Smooth muscle cell (in vitro differentiated cells): ENCODE measurements around the gene ERP27. TPM values are rescaled to one million over a fixed set of nuclear protein-coding genes. Genes with fewer than 3 reads are reported as not detected.

Experiments
- DNase-seq: peaks from one replicate; lab custom pipeline; 2025; ENCODE audit not compliant: unreplicated experiment; lab: John Stamatoyannopoulos, UW
- H2AFZ ChIP-seq: fragments of 200-600 bp; sonication (generic); 2 replicates; pipeline ENCODE4 v1.6.0; 2016; ENCODE audit warnings: antibody characterized with exemption, low read depth, mild to moderate bottlenecking
- H3F3A ChIP-seq: fragments of 200-600 bp; sonication (generic); 2 replicates; pipeline ENCODE4 v1.6.0; 2017; ENCODE audit warnings: antibody characterized with exemption, low read depth
- H3K27ac ChIP-seq: fragments of 200-600 bp; sonication (generic); 2 replicates; pipeline ENCODE4 v1.5.1; 2016; ENCODE audit warnings: low read depth, mild to moderate bottlenecking
- H3K27me3 ChIP-seq: fragments of 200-600 bp; sonication (generic); 2 replicates; pipeline ENCODE4 v1.6.1; 2016; ENCODE audit warnings: low read depth, mild to moderate bottlenecking
- H3K36me3 ChIP-seq: fragments of 200-600 bp; sonication (generic); 2 replicates; pipeline ENCODE4 v1.5.1; 2016; ENCODE audit warnings: low read depth
- H3K4me1 ChIP-seq: fragments of 200-600 bp; sonication (generic); 2 replicates; pipeline ENCODE4 v1.5.1; 2016; ENCODE audit warnings: low read depth
- H3K4me2 ChIP-seq: fragments of 200-600 bp; sonication (generic); 2 replicates; pipeline ENCODE4 v1.6.0; 2016; ENCODE audit warnings: mild to moderate bottlenecking
- H3K4me3 ChIP-seq: fragments of 200-600 bp; sonication (generic); 2 replicates; pipeline ENCODE4 v1.5.1; 2016; ENCODE audit warnings: mild to moderate bottlenecking
- H3K79me2 ChIP-seq: fragments of 200-600 bp; sonication (generic); 2 replicates; pipeline ENCODE4 v1.6.0; 2016; ENCODE audit warnings: low read depth, mild to moderate bottlenecking
- H3K9ac ChIP-seq: fragments of 200-600 bp; sonication (generic); 2 replicates; pipeline ENCODE4 v1.6.0; 2016; ENCODE audit warnings: low read depth
- H3K9me3 ChIP-seq: fragments of 200-600 bp; sonication (generic); replicated peaks from 2 replicates; pipeline ENCODE4 v1.5.1; 2016; ENCODE audit warnings: low read depth
- H4K20me1 ChIP-seq: fragments of 200-600 bp; sonication (generic); 2 replicates; pipeline ENCODE4 v1.6.0; 2016; ENCODE audit warnings: low read depth
- CTCF ChIP-seq: fragments of 200-600 bp; sonication (generic); IDR thresholded peaks from 2 replicates; pipeline ENCODE4 v1.5.1; 2017; ENCODE audit warnings: borderline replicate concordance, mild to moderate bottlenecking, antibody characterized with exemption; ENCODE audit not compliant: insufficient read depth, poor library complexity, severe bottlenecking
- WGBS: methylation state at CpG from one replicate; pipeline ENCODE4 v1.1.7; 2016; ENCODE audit warnings: low lambda C conversion rate; 5-methylcytosine and 5-hydroxymethylcytosine counted together
- polyA plus RNA-seq: library from polyadenylated mRNA; unstranded; fragments of >200 nt; fragmentation: Nextera tagmentation; extraction: Ambion mirVana; gene quantifications from 2 replicates; pipeline ENCODE4 v1.2.1, GENCODE V29; 2016
- total RNA-seq: library from RNA; depleted of rRNA; stranded (reverse); fragments of >200 nt; gene quantifications from 2 replicates; pipeline ENCODE4 v1.2.3, GENCODE V29; 2014

The ERP27 gene
- total and polyA plus RNA-seq, 2 experiments from 2014 or later: 2.7 to 7.8 TPM

- no peak for DNase-seq
- Histone ChIP-seq H3K9me3 (no peaks in the 10 kb centered on the region), H3K27me3 (no peaks in the 10 kb centered on the region), H3K4me3 (peak within 1 kb of the TSS; percentile 47), H3K36me3 (no peaks in the 10 kb centered on the region), H3K4me2 (peak within 1 kb of the TSS; percentile 83), H3K79me2 (no peaks in the 10 kb centered on the region), H3F3A (peaks cover 10% of the 10 kb centered on the region), H4K20me1 (no peaks in the 10 kb centered on the region), H3K9ac (peak within 1 kb of the TSS; percentile 47), H3K27ac (peak within 1 kb of the TSS; percentile 70), H3K4me1 (peaks cover 11% of the 10 kb centered on the region), H2AFZ (peak within 1 kb of the TSS; percentile 54)
- TF ChIP-seq CTCF: no peak
- 69% methylated on average over 6 of the region's 6 CpGs for WGBS
Measured at GRCh38 chr12:14885718-14886221, 52.6 kb downstream of the ERP27 start, which contains the start of gene MGP. TSS of gene MGP (minus strand) at chr12:14885854. CDS start at chr12:14885791, 63 bp downstream.

GRCh38 chr12:14884458-14884878 is 53.9 kb downstream of the ERP27 start:
- Histone ChIP-seq H3F3A (peaks cover 10% of the 10 kb centered on the region), H4K20me1 (no peaks in the 10 kb centered on the region), H3K4me2 (peak overlapping the region; percentile 83), H3K79me2 (no peaks in the 10 kb centered on the region), H3K4me3 (peak overlapping the region; percentile 47), H3K9ac (peak overlapping the region; percentile 47), H3K9me3 (no peaks in the 10 kb centered on the region), H3K27me3 (no peaks in the 10 kb centered on the region), H3K4me1 (peaks cover 11% of the 10 kb centered on the region), H3K27ac (peak overlapping the region; percentile 70), H2AFZ (peak overlapping the region; percentile 42), H3K36me3 (no peaks in the 10 kb centered on the region)
- TF ChIP-seq CTCF: no peak
- DNase-seq: peak; percentile 18
- WGBS: 26% methylated on average over 5 of the region's 5 CpGs

- peaks cover 10% of the 10 kb centered on the region for H3F3A ChIP-seq
- no peaks in the 10 kb centered on the region for H4K20me1 ChIP-seq
- WGBS: 60% methylated on average over 10 of the region's 10 CpGs
- peak overlapping the region; percentile 47 for H3K9ac ChIP-seq
- H3K4me3 ChIP-seq: peak overlapping the region; percentile 47
- H3K4me1 ChIP-seq: peaks cover 11% of the 10 kb centered on the region
- H2AFZ ChIP-seq: peak overlapping the region; percentile 42
- no peak for DNase-seq
- peak overlapping the region; percentile 83 for H3K4me2 ChIP-seq
- H3K27me3 ChIP-seq: no peaks in the 10 kb centered on the region
- no peaks in the 10 kb centered on the region for H3K9me3 ChIP-seq
- no peaks in the 10 kb centered on the region for H3K79me2 ChIP-seq
- H3K27ac ChIP-seq: peak overlapping the region; percentile 70
- TF ChIP-seq CTCF: no peak
- H3K36me3 ChIP-seq: no peaks in the 10 kb centered on the region
Measured at GRCh38 chr12:14883686-14884085, 54.7 kb downstream of the ERP27 start.

GRCh38 chr12:14880890-14881453 is 57.4 kb downstream of the ERP27 start:
- TF ChIP-seq CTCF: no peak
- no peaks in the 10 kb centered on the region for H3K36me3 ChIP-seq
- H3K4me1 ChIP-seq: peaks cover 11% of the 10 kb centered on the region
- H3K79me2 ChIP-seq: no peaks in the 10 kb centered on the region
- WGBS: 89% methylated on average over 6 of the region's 6 CpGs
- H3F3A ChIP-seq: peaks cover 10% of the 10 kb centered on the region
- no peak overlapping the region for H3K4me2 ChIP-seq
- no peak for DNase-seq
- H3K27me3 ChIP-seq: no peaks in the 10 kb centered on the region
- no peak overlapping the region for H3K9ac ChIP-seq
- H4K20me1 ChIP-seq: no peaks in the 10 kb centered on the region
- no peak overlapping the region for H2AFZ ChIP-seq
- H3K9me3 ChIP-seq: no peaks in the 10 kb centered on the region
- H3K27ac ChIP-seq: no peak overlapping the region
- H3K4me3 ChIP-seq: no peak overlapping the region
